ENCODE results near the gene MCRIP1. TPM values are rescaled to one million over a fixed set of nuclear protein-coding genes. Genes with fewer than 3 reads are reported as not detected.
"Not testable (repeated sequence)": the region's sequence is repeated elsewhere in the genome, so short reads cannot be mapped to it uniquely, and the experiment has no call there.

The MCRIP1 gene
- polyA plus RNA-seq, 1 donor, result 119 TPM

- DNase-seq (ENCODE audit: low read depth), result no peak
These were observed 8.0 kb upstream of the MCRIP1 start for GRCh38 chr17:81840826-81841778.

GRCh38 chr17:81840059-81840458, 7.0 kb upstream of the MCRIP1 start:
- DNase-seq (ENCODE audit: low read depth), result not testable (repeated sequence)

GRCh38 chr17:81839301-81839700, 6.2 kb upstream of the MCRIP1 start:
- DNase-seq (ENCODE audit: low read depth), result no peak

- DNase-seq (ENCODE audit: low read depth), result no peak
These were observed 5.7 kb upstream of the MCRIP1 start for GRCh38 chr17:81838753-81839255.

GRCh38 chr17:81837641-81838040, 4.5 kb upstream of the MCRIP1 start:
- no peak for DNase-seq (ENCODE audit: low read depth)

- DNase-seq (ENCODE audit: low read depth), result no peak
These were observed 1.8 kb upstream of the MCRIP1 start, which contains the start of gene PPP1R27 for GRCh38 chr17:81834831-81835267. PPP1R27 (minus strand) TSS chr17:81835050; CDS start chr17:81834953, 97 bp downstream.

GRCh38 chr17:81833921-81834830, 1.1 kb upstream of the MCRIP1 start:
- no peak for DNase-seq (ENCODE audit: low read depth)

GRCh38 chr17:81832608-81833159, 407 bp downstream of the MCRIP1 start:
- no peak for DNase-seq (ENCODE audit: low read depth)

GRCh38 chr17:81831957-81832607, 1.0 kb downstream of the MCRIP1 start:
- no peak for DNase-seq (ENCODE audit: low read depth)

GRCh38 chr17:81831563-81831956, 1.5 kb downstream of the MCRIP1 start:
- no peak for DNase-seq (ENCODE audit: low read depth)

- DNase-seq (ENCODE audit: low read depth), result no peak
These were observed 3.2 kb downstream of the MCRIP1 start for GRCh38 chr17:81829858-81830257.

- no peak for DNase-seq (ENCODE audit: low read depth)
These were observed 4.4 kb downstream of the MCRIP1 start for GRCh38 chr17:81828656-81829055.

GRCh38 chr17:81825841-81826466, 7.1 kb downstream of the MCRIP1 start:
- no peak for DNase-seq (ENCODE audit: low read depth)

- no peak for DNase-seq (ENCODE audit: low read depth)
These were observed 8.5 kb downstream of the MCRIP1 start for GRCh38 chr17:81824595-81824994.

- DNase-seq (ENCODE audit: low read depth), result no peak
These were observed 9.1 kb downstream of the MCRIP1 start for GRCh38 chr17:81823820-81824550.

- DNase-seq (ENCODE audit: low read depth), result no peak
These were observed 9.9 kb downstream of the MCRIP1 start for GRCh38 chr17:81822996-81823819.

- DNase-seq (ENCODE audit: low read depth), result no peak
These were observed 10.8 kb downstream of the MCRIP1 start for GRCh38 chr17:81822312-81822637.

- no peak for DNase-seq (ENCODE audit: low read depth)
These were observed 11.3 kb downstream of the MCRIP1 start for GRCh38 chr17:81821603-81822311.

GRCh38 chr17:81821147-81821546, 11.9 kb downstream of the MCRIP1 start:
- no peak for DNase-seq (ENCODE audit: low read depth)
